ENCODE measurements around the gene ADGRD1. TPM values are rescaled to one million over a fixed set of nuclear protein-coding genes. Genes with fewer than 3 reads are reported as not detected.

The ADGRD1 gene
- total and polyA plus RNA-seq, 7 donors: 0.46 to 22.5 (median 7.2) TPM

- Histone ChIP-seq H3K4me3 (no peak overlapping the region), H3K36me3 (no peaks in the 10 kb centered on the region), H3K4me1 (no peaks in the 10 kb centered on the region), H3K9me3 (peaks cover 0 to 11% (median 0%) of the 10 kb centered on the region in 4 donors), H3K27ac (no peak overlapping the region), H3K27me3 (peaks cover 0 to 11% (median 0%) of the 10 kb centered on the region in 3 donors)
- intact Hi-C loops (cut with DNase I): no loop called here
- DNase-seq: no peak
- TF ChIP-seq, protein P1, sequence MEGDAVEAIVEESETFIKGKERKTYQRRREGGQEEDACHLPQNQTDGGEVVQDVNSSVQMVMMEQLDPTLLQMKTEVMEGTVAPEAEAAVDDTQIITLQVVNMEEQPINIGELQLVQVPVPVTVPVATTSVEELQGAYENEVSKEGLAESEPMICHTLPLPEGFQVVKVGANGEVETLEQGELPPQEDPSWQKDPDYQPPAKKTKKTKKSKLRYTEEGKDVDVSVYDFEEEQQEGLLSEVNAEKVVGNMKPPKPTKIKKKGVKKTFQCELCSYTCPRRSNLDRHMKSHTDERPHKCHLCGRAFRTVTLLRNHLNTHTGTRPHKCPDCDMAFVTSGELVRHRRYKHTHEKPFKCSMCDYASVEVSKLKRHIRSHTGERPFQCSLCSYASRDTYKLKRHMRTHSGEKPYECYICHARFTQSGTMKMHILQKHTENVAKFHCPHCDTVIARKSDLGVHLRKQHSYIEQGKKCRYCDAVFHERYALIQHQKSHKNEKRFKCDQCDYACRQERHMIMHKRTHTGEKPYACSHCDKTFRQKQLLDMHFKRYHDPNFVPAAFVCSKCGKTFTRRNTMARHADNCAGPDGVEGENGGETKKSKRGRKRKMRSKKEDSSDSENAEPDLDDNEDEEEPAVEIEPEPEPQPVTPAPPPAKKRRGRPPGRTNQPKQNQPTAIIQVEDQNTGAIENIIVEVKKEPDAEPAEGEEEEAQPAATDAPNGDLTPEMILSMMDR (IDR thresholded peaks at IDR 0.05): no peak
- TF ChIP-seq EP300 (IDR thresholded peaks at IDR 0.05) (no peak), POLR2A (IDR thresholded peaks at IDR 0.05) (no peak), POLR2AphosphoS5 (IDR thresholded peaks at IDR 0.05) (no peak)
Measured at GRCh38 chr12:131176266-131176665, 222.6 kb downstream of the ADGRD1 start.

GRCh38 chr12:131176926-131177325 is 223.2 kb downstream of the ADGRD1 start:
- Histone ChIP-seq H3K9me3 (peaks cover 0 to 11% (median 0%) of the 10 kb centered on the region in 4 donors), H3K4me3 (no peak overlapping the region), H3K4me1 (no peaks in the 10 kb centered on the region), H3K27ac (no peak overlapping the region), H3K27me3 (peaks cover 0 to 11% (median 0%) of the 10 kb centered on the region in 3 donors), H3K36me3 (no peaks in the 10 kb centered on the region)
- WGBS, 2 donors: 75 to 91% methylated on average over 1 of the region's 1 CpG
- intact Hi-C loops (cut with DNase I): no loop called here
- TF ChIP-seq POLR2AphosphoS5 (IDR thresholded peaks at IDR 0.05) (no peak), POLR2A (IDR thresholded peaks at IDR 0.05) (no peak), EP300 (IDR thresholded peaks at IDR 0.05) (no peak)
- TF ChIP-seq, protein P1 (IDR thresholded peaks at IDR 0.05): no peak
- DNase-seq: no peak

DNA sequence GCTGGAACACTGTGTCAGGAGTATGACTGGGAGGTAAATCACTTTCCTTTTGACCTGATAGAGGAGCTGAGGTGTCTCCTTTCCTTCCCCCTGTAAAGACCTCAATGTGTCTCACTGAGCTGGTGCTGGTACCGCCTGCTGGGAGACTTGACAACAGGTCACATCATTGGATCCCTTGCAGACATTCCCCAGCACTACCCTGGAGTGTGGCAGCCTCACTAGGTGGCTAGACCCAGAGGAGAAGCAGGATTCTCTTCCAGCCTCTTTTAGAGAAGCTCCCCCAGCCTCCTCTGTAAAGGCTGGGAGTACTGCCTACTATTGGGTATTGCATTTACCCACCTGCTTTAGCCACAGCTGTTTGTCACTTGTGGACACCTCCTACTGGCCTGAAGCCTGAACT is 223.9 kb downstream of the ADGRD1 start:
- Histone ChIP-seq H3K27ac (no peak overlapping the region), H3K27me3 (peaks cover 0 to 11% (median 0%) of the 10 kb centered on the region in 3 donors), H3K4me1 (no peaks in the 10 kb centered on the region), H3K36me3 (no peaks in the 10 kb centered on the region), H3K9me3 (peaks cover 0 to 11% (median 0%) of the 10 kb centered on the region in 4 donors), H3K4me3 (no peak overlapping the region)
- intact Hi-C loops (cut with DNase I): no loop called here
- TF ChIP-seq POLR2A (IDR thresholded peaks at IDR 0.05): no peak
- TF ChIP-seq EP300 (IDR thresholded peaks at IDR 0.05): no peak
- no peak for TF ChIP-seq POLR2AphosphoS5 (IDR thresholded peaks at IDR 0.05)
- TF ChIP-seq, protein P1 (IDR thresholded peaks at IDR 0.05): no peak
- DNase-seq: no peak
- 88 to 97% methylated on average over 1 of the region's 1 CpG for WGBS, 2 donors

GRCh38 chr12:131187602-131188001 is 233.9 kb downstream of the ADGRD1 start:
- 78 to 81% methylated on average over 1 of the region's 1 CpG for WGBS, 2 donors
- H3K9me3 ChIP-seq: peaks cover 0 to 4% (median 0%) of the 10 kb centered on the region in 4 donors
- TF ChIP-seq POLR2AphosphoS5 (IDR thresholded peaks at IDR 0.05) (no peak), POLR2A (IDR thresholded peaks at IDR 0.05) (no peak), EP300 (IDR thresholded peaks at IDR 0.05) (no peak)
- TF ChIP-seq, protein P1 (IDR thresholded peaks at IDR 0.05): no peak
- no peaks in the 10 kb centered on the region for H3K4me1 ChIP-seq
- no peak for DNase-seq
- intact Hi-C loops (cut with DNase I): no loop called here
- no peak overlapping the region for H3K27ac ChIP-seq
- no peaks in the 10 kb centered on the region for H3K36me3 ChIP-seq
- no peaks in the 10 kb centered on the region for H3K27me3 ChIP-seq
- H3K4me3 ChIP-seq: no peak overlapping the region
